HG03159 (cell line): ENCODE data around the gene UBE2I.
A peak's percentile ranks its signal among the peaks of the same experiment; 100 is the strongest.
"Not testable (repeated sequence)": the region's sequence is repeated elsewhere in the genome, so short reads cannot be mapped to it uniquely, and the experiment has no call there.

Experiments
- ATAC-seq: cut with Tn5 transposase; IDR thresholded peaks from one replicate; pipeline ENCODE4 v1.9.1; 2021; ENCODE audit warnings: mild to moderate bottlenecking, moderate library complexity; ENCODE audit not compliant: unreplicated experiment

The UBE2I gene

GRCh38 chr16:1308977-1309885 is at the start of gene UBE2I:
UBE2I (plus strand) TSS chr16:1309636; CDS start chr16:1314031, 4,395 bp downstream.
- peak; percentile 53 for ATAC-seq

GRCh38 chr16:1259760-1260068 is 49.7 kb upstream of the UBE2I start:
- ATAC-seq = no peak

- no peak for ATAC-seq
These were observed 49.2 kb upstream of the UBE2I start for GRCh38 chr16:1260101-1260680.

GRCh38 chr16:1261131-1261892 is 48.1 kb upstream of the UBE2I start:
- ATAC-seq = no peak

GRCh38 chr16:1262210-1262845 is 47.1 kb upstream of the UBE2I start:
- ATAC-seq = no peak

- ATAC-seq = no peak
These were observed 46.6 kb upstream of the UBE2I start for GRCh38 chr16:1262846-1263221.

GRCh38 chr16:1263591-1264344 is 45.7 kb upstream of the UBE2I start:
- no peak for ATAC-seq

- ATAC-seq = no peak
These were observed 44.9 kb upstream of the UBE2I start for GRCh38 chr16:1264345-1265089.

- no peak for ATAC-seq
These were observed 44.3 kb upstream of the UBE2I start for GRCh38 chr16:1265090-1265630.

GRCh38 chr16:1265826-1266225 is 43.6 kb upstream of the UBE2I start:
- no peak for ATAC-seq

- ATAC-seq = not testable (repeated sequence)
These were observed 40.0 kb upstream of the UBE2I start for GRCh38 chr16:1269418-1269817.

GRCh38 chr16:1271380-1271723 is 38.1 kb upstream of the UBE2I start:
- ATAC-seq = no peak

- ATAC-seq = not testable (repeated sequence)
These were observed 37.6 kb upstream of the UBE2I start for GRCh38 chr16:1271724-1272413.

GRCh38 chr16:1272453-1273198 is 36.8 kb upstream of the UBE2I start:
- no peak for ATAC-seq

GRCh38 chr16:1273816-1274215 is 35.6 kb upstream of the UBE2I start:
- ATAC-seq = no peak

GRCh38 chr16:1274767-1275166 is 34.7 kb upstream of the UBE2I start:
- no peak for ATAC-seq

GRCh38 chr16:1275791-1276579 is 33.5 kb upstream of the UBE2I start:
- no peak for ATAC-seq

GRCh38 chr16:1276580-1276878 is 32.9 kb upstream of the UBE2I start:
- no peak for ATAC-seq
